ENCODE data around the gene MGRN1.

The MGRN1 gene

GRCh38 chr16:4625560-4626159, 1.0 kb downstream of the MGRN1 start:
- H3K4me1 ChIP-seq: no peaks in the 10 kb centered on the region
- no peaks in the 10 kb centered on the region for H3K9me3 ChIP-seq
- H3K36me3 ChIP-seq: peaks cover 4% of the 10 kb centered on the region; the same call in 1 of the 2 replicates
- H3K4me3 ChIP-seq (ENCODE audit: low read depth, low read length): peak overlapping the region; percentile 94
- no peak for DNase-seq
- TF ChIP-seq CTCF (IDR thresholded peaks at IDR 0.05; ENCODE audit: low read depth, low read length): no peak
- H3K27me3 ChIP-seq: no peaks in the 10 kb centered on the region

GRCh38 chr16:4626396-4626795, 1.8 kb downstream of the MGRN1 start:
- Histone ChIP-seq H3K4me1 (no peaks in the 10 kb centered on the region), H3K9me3 (peaks cover 1% of the 10 kb centered on the region; the same call in 1 of the 2 replicates), H3K4me3 (ENCODE audit: low read depth, low read length) (no peak overlapping the region), H3K36me3 (peaks cover 4% of the 10 kb centered on the region; the same call in 1 of the 2 replicates), H3K27me3 (no peaks in the 10 kb centered on the region)
- no peak for TF ChIP-seq CTCF (IDR thresholded peaks at IDR 0.05; ENCODE audit: low read depth, low read length)
- no peak for DNase-seq

- Histone ChIP-seq H3K36me3 (peaks cover 4% of the 10 kb centered on the region; the same call in 1 of the 2 replicates), H3K9me3 (peaks cover 5% of the 10 kb centered on the region; the same call in 1 of the 2 replicates), H3K4me1 (no peaks in the 10 kb centered on the region), H3K27me3 (no peaks in the 10 kb centered on the region), H3K4me3 (ENCODE audit: low read depth, low read length) (no peak overlapping the region)
- no peak for TF ChIP-seq CTCF (IDR thresholded peaks at IDR 0.05; ENCODE audit: low read depth, low read length)
- no peak for DNase-seq
Observed at GRCh38 chr16:4628283-4628682, 3.7 kb downstream of the MGRN1 start.

GRCh38 chr16:4631444-4631843, 6.8 kb downstream of the MGRN1 start:
- no peak for TF ChIP-seq CTCF (IDR thresholded peaks at IDR 0.05; ENCODE audit: low read depth, low read length)
- Histone ChIP-seq H3K4me1 (no peaks in the 10 kb centered on the region), H3K4me3 (ENCODE audit: low read depth, low read length) (no peak overlapping the region), H3K36me3 (peaks cover 15% of the 10 kb centered on the region), H3K27me3 (no peaks in the 10 kb centered on the region), H3K9me3 (peaks cover 5% of the 10 kb centered on the region; the same call in 1 of the 2 replicates)
- DNase-seq: no peak

- DNase-seq: no peak
- no peak for TF ChIP-seq CTCF (IDR thresholded peaks at IDR 0.05; ENCODE audit: low read depth, low read length)
- Histone ChIP-seq H3K9me3 (peaks cover 5% of the 10 kb centered on the region; the same call in 1 of the 2 replicates), H3K4me1 (no peaks in the 10 kb centered on the region), H3K27me3 (no peaks in the 10 kb centered on the region), H3K36me3 (peaks cover 18% of the 10 kb centered on the region), H3K4me3 (ENCODE audit: low read depth, low read length) (no peak overlapping the region)
Observed at GRCh38 chr16:4633910-4634635, 9.4 kb downstream of the MGRN1 start.

- DNase-seq: no peak
- Histone ChIP-seq H3K9me3 (peaks cover 5% of the 10 kb centered on the region; the same call in 1 of the 2 replicates), H3K4me3 (ENCODE audit: low read depth, low read length) (no peak overlapping the region), H3K36me3 (peaks cover 18% of the 10 kb centered on the region), H3K27me3 (no peaks in the 10 kb centered on the region), H3K4me1 (no peaks in the 10 kb centered on the region)
- no peak for TF ChIP-seq CTCF (IDR thresholded peaks at IDR 0.05; ENCODE audit: low read depth, low read length)
Observed at GRCh38 chr16:4634768-4635167, 10.1 kb downstream of the MGRN1 start.

Data from BE2C (cell line).